ENCODE measurements around the gene PCNX1.

DNA sequence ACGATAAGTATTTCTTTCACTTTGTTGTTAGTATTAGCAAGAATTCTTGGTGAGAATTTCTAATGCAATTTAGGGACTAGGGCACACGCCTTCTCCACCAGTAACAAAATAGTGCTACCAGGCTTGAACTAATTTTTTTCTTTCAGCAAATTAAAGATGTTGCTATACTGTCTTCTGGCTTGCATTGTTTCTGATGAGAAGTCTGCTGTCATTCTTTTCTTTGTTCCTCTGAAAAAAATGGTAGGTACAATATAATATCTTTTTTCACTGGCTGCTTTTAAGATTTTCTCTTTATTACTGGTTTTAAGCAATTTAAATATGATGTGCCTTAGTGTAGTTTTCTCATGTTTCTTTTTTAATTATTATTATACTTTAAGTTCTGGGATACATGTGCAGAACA, 171.2 kb downstream of the PCNX1 start:
- TF ChIP-seq, protein P1, sequence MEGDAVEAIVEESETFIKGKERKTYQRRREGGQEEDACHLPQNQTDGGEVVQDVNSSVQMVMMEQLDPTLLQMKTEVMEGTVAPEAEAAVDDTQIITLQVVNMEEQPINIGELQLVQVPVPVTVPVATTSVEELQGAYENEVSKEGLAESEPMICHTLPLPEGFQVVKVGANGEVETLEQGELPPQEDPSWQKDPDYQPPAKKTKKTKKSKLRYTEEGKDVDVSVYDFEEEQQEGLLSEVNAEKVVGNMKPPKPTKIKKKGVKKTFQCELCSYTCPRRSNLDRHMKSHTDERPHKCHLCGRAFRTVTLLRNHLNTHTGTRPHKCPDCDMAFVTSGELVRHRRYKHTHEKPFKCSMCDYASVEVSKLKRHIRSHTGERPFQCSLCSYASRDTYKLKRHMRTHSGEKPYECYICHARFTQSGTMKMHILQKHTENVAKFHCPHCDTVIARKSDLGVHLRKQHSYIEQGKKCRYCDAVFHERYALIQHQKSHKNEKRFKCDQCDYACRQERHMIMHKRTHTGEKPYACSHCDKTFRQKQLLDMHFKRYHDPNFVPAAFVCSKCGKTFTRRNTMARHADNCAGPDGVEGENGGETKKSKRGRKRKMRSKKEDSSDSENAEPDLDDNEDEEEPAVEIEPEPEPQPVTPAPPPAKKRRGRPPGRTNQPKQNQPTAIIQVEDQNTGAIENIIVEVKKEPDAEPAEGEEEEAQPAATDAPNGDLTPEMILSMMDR (IDR thresholded peaks at IDR 0.05; ENCODE audit: low read depth, low read length, missing input control), result no peak
- TF ChIP-seq REST (IDR thresholded peaks at IDR 0.05) (no peak), GABPA (IDR thresholded peaks at IDR 0.05 in 1 of 2, conservative IDR thresholded peaks at IDR 0.05 in 1 of 2) (no peak), YY1 (IDR thresholded peaks at IDR 0.05) (no peak)
- TF ChIP-seq, protein P2, sequence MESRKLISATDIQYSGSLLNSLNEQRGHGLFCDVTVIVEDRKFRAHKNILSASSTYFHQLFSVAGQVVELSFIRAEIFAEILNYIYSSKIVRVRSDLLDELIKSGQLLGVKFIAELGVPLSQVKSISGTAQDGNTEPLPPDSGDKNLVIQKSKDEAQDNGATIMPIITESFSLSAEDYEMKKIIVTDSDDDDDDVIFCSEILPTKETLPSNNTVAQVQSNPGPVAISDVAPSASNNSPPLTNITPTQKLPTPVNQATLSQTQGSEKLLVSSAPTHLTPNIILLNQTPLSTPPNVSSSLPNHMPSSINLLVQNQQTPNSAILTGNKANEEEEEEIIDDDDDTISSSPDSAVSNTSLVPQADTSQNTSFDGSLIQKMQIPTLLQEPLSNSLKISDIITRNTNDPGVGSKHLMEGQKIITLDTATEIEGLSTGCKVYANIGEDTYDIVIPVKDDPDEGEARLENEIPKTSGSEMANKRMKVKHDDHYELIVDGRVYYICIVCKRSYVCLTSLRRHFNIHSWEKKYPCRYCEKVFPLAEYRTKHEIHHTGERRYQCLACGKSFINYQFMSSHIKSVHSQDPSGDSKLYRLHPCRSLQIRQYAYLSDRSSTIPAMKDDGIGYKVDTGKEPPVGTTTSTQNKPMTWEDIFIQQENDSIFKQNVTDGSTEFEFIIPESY (IDR thresholded peaks at IDR 0.05), result no peak
- TF ChIP-seq, protein P3, sequence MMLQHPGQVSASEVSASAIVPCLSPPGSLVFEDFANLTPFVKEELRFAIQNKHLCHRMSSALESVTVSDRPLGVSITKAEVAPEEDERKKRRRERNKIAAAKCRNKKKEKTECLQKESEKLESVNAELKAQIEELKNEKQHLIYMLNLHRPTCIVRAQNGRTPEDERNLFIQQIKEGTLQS (IDR thresholded peaks at IDR 0.05), result no peak

Measured in liver (tissue), 3 donors.